COLO668 (cell line): ENCODE measurements around the gene PGAP1.

Experiments
- DNase-seq: peaks from one replicate; lab custom pipeline; 2025; ENCODE audit not compliant: unreplicated experiment; lab: John Stamatoyannopoulos, UW

PGAP1 gene

DNA sequence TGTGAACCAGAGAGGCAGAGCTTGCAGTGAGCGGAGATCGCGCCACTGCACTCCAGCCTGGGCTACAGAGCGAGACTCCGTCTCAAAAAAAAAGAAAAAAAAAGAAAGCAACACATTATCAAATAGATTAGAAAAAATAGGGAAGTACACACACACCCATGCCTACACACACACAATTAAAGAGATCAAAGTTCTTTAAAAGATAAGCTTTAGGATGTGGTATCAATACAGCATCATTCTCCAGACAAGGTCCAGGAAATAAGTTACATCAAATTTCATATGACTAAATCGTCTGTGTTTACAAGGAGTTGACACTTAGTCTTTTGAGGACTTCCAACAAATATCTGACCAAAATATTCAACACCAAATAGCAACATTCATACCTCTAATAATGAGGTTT lies 25.7 kb downstream of the PGAP1 start:
- DNase-seq: no peak

DNA sequence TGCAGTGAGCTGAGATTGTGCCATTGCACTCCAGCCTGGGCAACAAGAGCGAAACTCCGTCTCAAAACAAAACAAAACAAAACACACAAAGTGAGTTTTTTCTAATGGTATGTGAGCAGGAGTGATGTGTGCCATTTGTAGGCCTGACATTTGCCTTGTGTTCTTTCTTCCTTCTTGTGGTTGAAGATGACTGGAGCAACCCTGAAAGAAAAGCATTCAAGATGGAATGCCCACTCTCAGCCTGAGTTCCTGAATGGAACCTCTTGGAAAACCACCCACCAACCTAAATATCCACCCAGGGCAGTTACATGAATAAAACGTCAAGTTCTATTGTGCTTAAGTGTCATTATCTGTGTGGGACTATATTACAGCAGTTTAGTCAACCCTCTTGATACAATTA lies 26.5 kb downstream of the PGAP1 start:
- DNase-seq: no peak

DNA sequence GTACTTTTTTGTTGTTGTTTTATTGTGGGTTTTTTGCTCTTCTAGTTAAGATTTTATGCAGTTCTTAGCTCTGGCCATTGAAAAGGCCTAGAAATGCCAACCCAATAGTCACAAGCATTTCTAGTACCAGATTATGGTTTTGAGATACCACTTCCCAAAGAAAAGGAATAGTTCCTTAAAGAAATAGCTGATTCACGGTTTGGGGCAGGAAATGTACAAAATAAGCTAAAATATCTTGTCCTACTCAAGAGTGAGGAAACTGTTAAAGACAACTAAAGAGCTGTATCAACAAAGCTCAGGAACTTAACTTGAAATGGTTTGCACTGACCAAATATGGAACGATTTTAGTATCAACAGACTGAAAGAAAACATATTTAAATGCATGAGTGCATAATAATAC lies 35.4 kb downstream of the PGAP1 start:
- no peak for DNase-seq

GRCh38 chr2:196887431-196887830 lies 39.1 kb downstream of the PGAP1 start:
- DNase-seq: no peak

DNA sequence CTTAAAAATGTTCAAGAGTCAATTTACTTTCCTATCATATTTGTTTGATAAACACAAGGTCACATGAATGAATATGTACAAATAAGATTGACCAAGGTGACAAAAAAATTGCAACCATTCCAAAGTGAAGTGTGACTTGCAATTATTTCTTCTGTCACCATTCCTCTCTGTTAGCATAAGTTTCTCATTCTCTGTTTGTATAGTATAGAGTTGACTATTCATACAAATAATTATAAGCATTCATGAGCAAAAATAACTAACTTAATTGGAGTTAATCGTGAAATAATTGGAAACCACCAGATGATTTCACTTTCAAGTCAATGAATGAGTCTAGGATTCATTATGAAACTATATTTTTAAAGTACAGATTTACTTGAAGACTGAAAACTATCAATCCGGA lies 42.1 kb downstream of the PGAP1 start:
- no peak for DNase-seq

DNA sequence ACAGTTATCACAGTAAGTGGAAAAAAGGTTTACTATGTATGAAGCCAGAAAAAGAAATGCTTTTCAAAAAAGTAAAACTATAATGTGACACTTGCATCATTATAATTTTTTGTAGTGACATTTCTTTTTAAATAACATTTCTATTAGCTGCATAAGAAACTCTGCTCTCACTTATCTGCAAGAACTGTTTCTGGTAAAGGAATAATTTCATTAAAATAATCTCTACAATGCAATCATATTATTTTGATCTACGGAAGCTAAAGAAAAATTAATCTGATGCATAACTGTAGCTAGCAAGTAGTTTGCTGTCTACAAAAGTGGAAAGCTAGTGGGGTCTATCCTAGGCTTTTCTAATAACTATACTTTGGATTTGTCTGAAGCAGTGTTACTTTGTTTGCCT lies 50.1 kb downstream of the PGAP1 start:
- no peak for DNase-seq

DNA sequence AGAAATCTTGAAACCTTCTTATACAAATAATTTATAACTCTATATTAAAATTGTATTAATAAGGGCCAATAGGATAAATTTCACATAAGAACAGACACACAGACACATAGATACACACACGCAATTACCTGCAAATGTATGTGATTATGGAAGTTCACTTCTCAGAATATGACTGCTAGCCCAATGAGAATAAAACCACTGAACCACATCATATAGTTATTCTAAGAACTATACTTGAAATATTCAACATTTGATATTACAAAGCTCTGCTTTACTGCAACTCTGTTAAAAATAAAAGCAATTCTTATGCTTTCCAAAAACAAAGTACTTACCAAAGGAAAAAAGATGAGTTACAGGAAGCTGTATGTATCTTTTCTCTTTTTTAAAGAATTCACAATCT lies 51.1 kb downstream of the PGAP1 start:
- no peak for DNase-seq

GRCh38 chr2:196873511-196873910 lies 53.0 kb downstream of the PGAP1 start:
- no peak for DNase-seq

- DNase-seq: no peak
These were observed 71.9 kb downstream of the PGAP1 start for GRCh38 chr2:196854629-196855028.

DNA sequence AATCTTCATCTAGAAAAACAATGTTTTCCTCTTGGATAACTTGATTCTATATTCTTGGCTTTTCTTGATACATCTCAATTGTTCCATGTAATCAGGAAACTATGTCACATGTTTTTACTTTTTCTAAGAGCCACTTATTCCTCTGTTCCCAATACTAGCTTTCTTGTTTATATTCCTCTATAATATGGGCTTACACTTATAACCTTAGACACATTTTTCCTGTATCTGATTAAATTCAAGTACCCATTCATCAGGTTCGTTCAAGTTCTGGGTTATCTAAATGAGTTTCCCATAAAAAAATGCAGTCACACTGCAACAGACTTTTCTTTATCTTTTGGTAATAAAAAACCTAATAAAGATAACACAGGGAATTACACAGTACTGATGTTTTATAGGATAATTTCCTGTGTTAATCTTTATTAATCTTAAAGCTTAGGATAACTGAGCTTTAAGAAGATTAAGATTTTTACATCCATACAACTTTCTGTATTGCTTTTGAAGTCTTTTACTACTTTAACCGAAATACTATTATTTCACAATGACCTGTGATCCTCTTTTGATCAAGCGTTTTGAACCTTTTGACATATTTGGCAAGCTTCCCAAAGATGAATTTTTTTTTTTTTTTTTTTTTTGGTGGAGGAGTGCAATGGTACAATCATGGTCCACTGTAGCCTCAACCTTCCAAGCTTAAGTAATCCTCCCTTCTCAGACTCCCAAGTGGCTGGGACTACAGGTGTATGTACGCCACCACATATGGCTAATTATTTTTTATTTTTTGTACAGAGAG lies 73.0 kb downstream of the PGAP1 start:
- no peak for DNase-seq

GRCh38 chr2:196851088-196851487 lies 75.4 kb downstream of the PGAP1 start:
- no peak for DNase-seq

GRCh38 chr2:196849895-196850294 lies 76.6 kb downstream of the PGAP1 start:
- no peak for DNase-seq

DNA sequence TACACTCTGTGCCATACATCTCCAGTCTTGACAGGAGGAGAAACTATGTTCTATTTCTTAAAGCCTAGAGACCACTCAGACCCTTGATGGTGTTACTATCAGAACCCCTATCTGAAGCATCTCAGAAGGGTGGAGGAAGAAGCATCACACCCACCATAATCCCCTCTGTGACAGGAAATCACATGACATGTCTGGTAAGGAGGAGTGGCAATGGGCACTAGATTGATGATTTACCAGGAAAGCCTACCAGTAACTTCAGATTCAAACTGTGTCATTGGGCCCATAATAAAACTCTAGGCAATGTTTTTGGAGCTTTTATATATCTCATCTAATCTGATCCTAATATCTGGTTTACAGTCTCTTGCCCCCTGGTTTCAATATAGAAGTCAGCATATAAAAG lies 80.2 kb downstream of the PGAP1 start:
- DNase-seq: no peak

DNA sequence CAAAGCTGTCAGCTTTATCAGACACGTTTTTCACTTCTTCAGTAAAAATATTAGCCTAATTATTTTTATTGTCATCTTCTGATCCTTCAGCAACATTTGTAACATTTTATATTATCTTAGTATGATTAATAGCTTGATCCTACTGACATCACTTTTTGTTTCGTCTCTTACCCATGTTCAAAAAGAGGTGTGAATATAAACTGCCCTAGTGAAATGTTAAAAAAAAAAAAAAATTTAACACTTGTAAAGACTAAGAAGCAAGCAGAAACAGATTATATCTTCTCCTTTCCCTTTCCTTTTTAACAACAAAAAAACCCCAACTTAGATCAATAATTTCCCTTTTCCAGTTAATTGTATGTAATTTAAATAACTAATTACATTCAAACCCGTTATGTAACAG lies 81.1 kb downstream of the PGAP1 start:
- no peak for DNase-seq

- DNase-seq: no peak
These were observed 86.3 kb downstream of the PGAP1 start for GRCh38 chr2:196840171-196840570.

DNA sequence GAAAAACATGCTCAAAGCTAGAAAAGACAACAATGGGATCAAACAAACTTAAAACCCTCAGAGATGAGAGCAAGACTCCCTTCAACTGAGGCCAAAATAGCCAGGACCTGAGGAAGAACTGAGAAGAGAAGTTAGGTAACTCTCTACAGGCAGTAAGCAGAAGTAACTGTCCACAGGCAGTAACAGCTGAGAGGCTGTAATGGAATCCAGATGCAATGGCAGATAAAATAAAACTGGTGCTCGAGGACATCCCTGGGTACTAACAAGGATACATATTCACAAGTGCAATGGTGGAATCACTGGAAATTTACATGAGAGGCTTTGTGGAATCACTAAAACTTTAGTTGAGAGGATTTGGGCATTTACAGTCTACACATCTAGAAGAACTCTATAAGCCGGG lies 86.9 kb downstream of the PGAP1 start:
- no peak for DNase-seq

GRCh38 chr2:196836440-196836839 lies 90.1 kb downstream of the PGAP1 start:
- DNase-seq: no peak

GRCh38 chr2:196830701-196831100 lies 95.8 kb downstream of the PGAP1 start:
- no peak for DNase-seq

GRCh38 chr2:196827356-196827755 lies 99.2 kb downstream of the PGAP1 start:
- no peak for DNase-seq

- DNase-seq: no peak
These were observed 102.6 kb downstream of the PGAP1 start for GRCh38 chr2:196823750-196824522.

- DNase-seq: no peak
These were observed 105.3 kb downstream of the PGAP1 start for GRCh38 chr2:196821195-196821594.

- DNase-seq: no peak
These were observed 117.2 kb downstream of the PGAP1 start, which contains the start of gene C2orf66 for GRCh38 chr2:196809260-196809659. Gene C2orf66 (minus strand): TSS chr2:196809355. CDS start chr2:196809336, 19 bp downstream.
